Measurements from ENCODE around the gene CDC37L1.

DNA sequence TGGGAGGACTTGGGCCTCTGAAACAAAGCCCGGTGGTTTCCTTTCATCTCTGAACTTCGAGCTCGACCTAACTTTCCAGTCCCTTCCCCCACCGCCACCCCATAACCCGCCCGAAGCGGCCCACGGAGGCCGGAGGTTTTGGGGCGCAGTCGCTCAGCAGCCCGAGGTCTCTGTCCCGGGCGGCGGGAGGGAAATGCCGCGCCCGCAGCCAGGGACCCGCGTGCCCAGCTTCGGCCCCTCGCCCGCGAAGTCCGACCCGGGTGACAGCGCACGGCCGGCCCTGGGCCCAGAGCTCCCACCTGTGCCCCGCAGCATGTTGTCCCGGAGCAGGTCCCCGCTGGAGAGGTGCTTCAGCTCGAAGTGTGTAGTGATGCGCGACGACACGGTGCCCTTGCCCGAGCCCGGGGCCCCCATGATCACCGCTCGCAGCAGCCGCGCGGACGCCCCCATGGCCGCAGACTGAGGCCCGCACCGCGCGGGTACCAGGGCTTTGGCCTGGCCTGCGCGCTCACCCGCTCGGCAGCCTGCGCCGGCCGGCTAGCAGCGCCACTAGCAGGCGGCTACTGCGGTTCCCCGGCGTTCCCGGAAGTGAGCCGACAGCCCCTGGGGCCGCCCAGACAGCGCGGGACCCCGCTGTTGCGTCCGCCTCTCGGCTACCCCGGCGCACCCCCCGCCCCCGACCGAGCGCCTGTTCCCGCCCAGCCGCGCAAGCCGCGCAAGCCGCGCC lies 61.4 kb downstream of the CDC37L1 start, which contains the start of gene AK3:
- no peak for TF ChIP-seq EZH2 (IDR thresholded peaks at IDR 0.05; ENCODE audit: low read length, missing control alignments)
- TF ChIP-seq, protein P1, sequence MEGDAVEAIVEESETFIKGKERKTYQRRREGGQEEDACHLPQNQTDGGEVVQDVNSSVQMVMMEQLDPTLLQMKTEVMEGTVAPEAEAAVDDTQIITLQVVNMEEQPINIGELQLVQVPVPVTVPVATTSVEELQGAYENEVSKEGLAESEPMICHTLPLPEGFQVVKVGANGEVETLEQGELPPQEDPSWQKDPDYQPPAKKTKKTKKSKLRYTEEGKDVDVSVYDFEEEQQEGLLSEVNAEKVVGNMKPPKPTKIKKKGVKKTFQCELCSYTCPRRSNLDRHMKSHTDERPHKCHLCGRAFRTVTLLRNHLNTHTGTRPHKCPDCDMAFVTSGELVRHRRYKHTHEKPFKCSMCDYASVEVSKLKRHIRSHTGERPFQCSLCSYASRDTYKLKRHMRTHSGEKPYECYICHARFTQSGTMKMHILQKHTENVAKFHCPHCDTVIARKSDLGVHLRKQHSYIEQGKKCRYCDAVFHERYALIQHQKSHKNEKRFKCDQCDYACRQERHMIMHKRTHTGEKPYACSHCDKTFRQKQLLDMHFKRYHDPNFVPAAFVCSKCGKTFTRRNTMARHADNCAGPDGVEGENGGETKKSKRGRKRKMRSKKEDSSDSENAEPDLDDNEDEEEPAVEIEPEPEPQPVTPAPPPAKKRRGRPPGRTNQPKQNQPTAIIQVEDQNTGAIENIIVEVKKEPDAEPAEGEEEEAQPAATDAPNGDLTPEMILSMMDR (conservative IDR thresholded peaks at IDR 0.05 in 1 of 2, IDR thresholded peaks at IDR 0.05 in 1 of 2; ENCODE audit: low read depth in 1 of 2, low read length in 2 of 2), result peak in 1 of 2 donors; percentile 16
